Hematopoietic multipotent progenitor cell treated with erythropoietin and hydrocortisone succinate and interleukin-3 and kit ligand, for 17 days (in vitro differentiated cells): ENCODE measurements around the gene MKX.

Experiments used
- DNase-seq: peaks from one replicate; pipeline ENCODE4 v3.0.0-alpha.2; 2015; ENCODE audit warnings: low spot score

Gene MKX

DNA sequence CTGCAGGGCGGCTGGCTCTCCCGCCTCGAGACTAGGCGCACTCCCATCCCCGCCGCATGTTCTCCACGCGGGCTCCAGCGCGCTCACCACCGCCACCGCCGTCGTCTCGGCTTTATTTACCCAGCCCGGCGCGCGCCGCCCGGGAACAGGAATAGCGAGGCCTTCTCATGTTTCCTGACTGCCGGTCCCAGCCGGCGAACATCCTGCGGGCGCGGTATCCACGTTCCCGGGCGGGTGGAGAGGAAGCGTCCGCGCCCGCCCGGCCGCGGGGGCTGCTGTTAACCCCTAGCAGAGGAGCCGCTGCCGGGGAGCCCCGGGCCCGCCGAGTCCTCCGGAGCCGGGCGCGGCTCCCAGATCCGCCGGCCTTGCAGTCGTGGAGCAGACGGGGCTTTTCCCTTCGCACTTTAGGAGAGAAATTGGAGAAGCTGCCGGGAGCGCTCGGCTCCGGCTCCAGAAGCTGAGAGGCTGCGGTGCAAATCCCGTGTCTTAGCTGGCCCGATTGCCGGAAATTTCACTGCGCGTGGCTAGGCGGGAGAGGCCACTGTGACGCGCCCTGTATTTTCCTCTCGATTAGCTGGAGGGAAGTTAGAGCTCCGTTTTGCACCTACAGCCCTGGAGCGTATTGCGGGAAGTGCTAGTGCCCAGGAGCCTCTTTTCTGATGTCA, at the start of gene MKX:
Gene MKX (minus strand): TSS at position 88 of the 665 bp plus-strand sequence. CDS start 2,404 bp downstream, outside the sequence.
- no peak for DNase-seq

DNA sequence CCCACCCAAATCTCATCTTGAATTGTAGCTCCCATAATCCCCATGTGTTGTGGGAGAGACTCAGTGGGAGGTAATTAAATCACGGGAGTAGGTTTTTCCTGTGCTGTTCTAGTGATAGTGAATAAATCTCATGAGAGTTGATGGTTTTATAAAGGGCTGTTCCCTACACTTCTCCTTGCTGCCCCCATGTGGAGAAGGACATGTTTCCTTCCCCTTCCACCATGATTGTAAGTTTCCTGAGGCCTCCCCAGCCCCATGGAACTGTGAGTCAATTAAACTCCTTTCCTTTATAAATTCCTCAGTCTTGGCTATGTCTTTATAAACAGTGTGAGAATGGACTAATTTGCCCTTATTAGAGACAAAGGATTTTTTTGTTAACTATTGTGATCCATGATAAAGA, 48.5 kb upstream of the MKX start:
- no peak for DNase-seq

GRCh38 chr10:27792216-27792615, 46.6 kb upstream of the MKX start:
- no peak for DNase-seq

- DNase-seq = no peak
These were observed 38.7 kb upstream of the MKX start for GRCh38 chr10:27784272-27784671.

DNA sequence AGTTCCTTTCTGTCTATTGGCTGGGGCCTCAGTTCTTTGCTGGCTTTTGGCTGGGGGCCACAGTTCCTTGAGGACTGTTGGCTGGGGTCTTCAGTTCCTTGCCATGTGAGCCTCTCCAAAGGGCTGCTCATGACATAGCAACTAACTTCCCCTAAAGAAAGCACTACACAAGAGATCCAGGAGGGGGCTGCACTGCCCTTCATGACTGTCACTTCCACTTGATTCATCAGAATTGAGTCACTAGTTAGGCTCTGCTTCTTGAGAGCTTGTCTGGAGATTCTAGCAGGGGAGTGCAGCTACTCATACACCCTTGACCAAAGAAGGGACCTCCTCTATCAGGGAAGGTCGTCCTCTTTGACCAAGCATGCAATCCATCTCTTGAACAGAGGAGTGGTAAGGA, 38.0 kb upstream of the MKX start:
- no peak for DNase-seq

GRCh38 chr10:27779462-27780015, 33.9 kb upstream of the MKX start:
- DNase-seq = no peak

DNA sequence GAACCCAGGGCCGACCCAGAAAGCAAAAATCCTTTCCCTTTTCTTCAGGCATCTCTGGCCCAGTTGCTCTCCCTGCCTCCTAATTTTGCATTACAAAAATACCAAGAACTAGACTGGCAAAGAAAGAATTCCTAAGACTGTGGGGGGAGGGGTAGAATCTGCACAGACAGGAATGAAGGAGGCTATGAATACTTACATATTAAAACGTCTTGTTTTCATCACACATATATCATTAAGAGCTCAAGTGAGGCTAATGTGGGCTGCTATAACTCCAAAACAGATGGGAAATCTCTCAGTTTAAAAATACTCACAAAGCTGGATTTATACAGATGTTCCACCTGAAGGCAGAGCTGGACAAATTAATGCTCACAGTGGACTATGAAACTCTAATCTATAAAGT, 29.2 kb upstream of the MKX start:
- DNase-seq = no peak

- no peak for DNase-seq
These were observed 25.6 kb upstream of the MKX start for GRCh38 chr10:27771231-27771630.

GRCh38 chr10:27770181-27770580, 24.6 kb upstream of the MKX start:
- no peak for DNase-seq

GRCh38 chr10:27760867-27761266, 15.2 kb upstream of the MKX start:
- DNase-seq = no peak

DNA sequence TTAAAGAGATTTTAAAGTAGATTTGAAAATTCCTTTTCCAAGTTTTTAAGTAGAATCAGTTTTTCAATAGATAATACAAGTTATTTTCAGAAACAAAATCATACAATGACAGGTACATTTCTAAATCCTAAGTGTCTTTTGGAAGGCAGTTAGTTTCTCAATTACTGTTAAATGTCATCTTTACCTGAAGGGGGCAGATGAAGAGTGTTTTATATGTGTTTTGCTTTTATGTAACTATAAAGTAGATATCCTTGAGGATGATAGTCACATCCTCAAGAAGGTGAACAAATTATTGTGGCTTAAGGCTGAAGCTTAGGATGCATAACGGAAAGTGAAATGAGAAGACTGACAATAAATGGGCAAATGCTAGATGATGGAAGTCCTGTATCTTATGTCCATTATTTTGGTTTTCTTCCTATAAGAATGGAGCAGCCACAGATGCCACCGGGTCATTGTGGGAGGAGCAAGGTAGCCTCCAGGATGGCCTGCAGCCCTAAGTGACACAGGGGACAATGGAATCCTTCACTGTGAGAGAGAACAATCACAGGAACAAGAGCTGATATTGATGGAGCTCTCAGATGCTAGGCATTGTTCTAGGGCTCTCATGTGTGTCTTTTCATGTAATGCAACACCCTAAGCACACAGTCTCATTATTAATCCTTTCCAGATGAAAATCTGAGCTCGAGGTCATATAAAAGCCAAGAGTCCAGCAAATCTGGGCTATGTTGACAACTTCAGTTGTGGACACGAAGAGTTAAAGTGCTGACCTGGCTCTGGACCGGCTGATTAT, 14.1 kb upstream of the MKX start:
- no peak for DNase-seq

- no peak for DNase-seq
These were observed 7.1 kb upstream of the MKX start for GRCh38 chr10:27752673-27753237.

DNA sequence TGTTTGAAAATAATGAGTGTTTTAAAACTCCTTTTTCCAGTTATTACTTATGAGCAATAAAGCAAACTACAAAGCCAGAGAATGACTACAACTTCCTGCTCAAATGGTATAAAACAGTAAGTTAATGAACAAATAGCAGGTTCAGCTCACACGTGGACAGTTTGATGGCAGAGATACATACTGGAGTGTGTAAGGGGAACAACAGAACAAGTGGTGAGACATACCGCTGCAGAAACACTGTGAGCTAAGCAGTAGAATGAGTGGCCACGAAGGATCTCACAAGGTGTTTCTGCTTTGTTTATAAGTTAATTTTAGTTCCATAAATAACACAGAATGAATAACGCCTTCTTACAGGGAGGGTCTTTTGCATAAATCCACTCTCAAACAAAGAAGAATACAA, 3.0 kb upstream of the MKX start:
- DNase-seq = no peak

DNA sequence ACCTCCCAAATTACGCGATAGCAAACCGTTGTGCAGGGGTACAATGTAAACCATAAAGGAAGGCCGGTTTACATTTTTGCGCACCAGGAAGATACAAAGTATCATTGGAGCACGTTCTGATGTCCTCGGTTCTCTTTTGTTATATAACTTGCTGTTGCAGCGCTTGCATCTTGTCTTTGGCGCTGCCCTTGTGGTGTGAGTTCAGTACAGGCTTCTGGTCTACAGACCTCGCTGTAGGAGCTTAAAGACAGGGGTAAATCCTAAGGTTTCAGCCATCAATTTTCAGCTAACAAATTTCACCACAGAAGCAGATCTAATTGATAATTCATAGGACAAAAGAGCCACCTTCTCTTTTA, 1.5 kb upstream of the MKX start:
- no peak for DNase-seq

GRCh38 chr10:27746397-27747095, 927 bp upstream of the MKX start:
- DNase-seq = no peak

DNA sequence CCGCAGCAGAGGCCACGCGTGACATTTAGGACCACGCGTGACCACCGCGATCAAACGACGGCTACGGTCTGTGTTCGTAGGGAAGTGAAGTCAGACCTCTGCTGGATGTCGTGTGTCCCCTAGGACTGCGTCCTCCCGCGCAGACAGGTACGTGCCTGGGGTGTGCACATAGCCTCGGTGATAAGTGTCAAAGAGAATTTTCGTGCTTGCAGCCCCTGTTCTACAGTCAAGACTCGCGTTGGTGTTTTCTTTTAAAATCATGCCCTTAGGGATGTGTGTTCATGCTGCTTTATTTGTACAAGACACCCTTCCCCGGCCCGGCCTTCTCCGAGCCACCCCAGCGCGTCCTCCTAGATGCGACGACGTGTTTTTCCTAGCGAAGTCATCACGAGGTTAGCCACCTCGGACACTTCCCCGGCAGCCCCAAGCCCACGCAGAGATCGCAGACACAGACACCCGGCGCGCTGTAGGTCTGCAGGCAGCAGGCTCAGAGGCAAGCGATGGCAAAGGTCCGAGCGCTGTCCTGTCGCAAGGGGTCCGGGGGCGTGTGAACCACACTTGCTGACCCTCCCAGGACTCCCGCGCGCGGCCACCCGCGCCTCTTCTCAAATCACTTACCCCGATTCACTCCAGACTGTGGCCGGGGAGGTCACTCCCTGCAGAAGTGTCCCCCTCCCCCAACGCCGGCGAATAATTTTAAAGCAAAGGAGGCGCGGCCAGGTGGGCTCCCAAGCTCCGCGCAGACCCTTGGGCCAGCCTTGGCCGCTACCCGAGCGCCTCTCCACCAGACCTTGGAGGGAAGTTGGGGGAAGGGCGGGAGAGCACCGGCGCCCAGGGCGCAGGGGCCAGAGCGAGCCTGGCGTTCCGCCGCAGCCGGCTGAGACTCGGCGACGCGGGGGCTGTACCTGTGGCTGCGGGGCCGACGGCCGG, 552 bp downstream of the MKX start:
- DNase-seq = no peak

- no peak for DNase-seq
These were observed 1.5 kb downstream of the MKX start for GRCh38 chr10:27743877-27744801.

DNA sequence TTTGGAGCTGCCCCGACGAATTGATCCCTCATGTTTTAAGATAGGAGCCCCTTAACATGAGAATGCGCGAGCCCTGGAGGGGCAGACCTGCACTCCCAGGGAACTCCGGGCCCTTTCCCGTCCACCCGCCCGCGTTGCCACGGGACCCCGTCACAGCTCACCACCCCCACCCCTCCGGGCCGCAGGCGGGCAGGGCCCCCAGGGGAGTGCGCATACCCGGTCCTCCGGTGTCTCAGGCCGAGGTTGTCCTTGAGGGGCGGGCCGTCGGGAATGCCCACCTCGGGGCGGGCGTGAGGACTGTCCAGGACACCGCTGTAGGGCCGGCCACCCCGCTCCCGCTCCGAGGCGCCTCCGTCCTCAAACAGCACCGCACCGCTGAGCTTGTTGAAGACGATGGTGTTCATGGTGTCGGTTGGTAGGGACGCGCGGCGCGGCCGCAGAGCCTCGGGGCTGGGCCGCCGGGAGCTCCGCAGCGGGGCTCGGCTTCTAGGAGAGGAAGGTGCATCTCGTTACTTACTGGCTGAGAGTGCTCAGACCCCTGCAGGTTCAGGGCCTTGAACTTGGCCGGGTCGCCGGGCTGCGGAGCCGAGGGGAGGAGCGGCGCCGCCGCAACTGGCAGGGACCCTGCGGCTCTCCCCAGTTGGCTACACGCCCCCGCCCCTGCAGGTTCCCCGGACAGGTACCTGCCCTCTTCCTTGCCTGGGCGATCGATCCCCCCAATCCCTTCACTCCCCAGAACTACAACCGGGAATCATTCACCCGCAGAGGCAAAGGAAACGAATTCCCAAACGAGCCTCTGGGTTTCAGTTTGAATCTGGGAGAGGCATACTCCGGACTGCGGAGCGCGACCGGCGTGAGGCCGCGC, 2.4 kb downstream of the MKX start:
- no peak for DNase-seq
